Stromal cell of bone marrow (primary cell): ENCODE measurements around the gene PCDH15.

Experiments used
- DNase-seq: peaks from one replicate; pipeline ENCODE4 v3.0.0-alpha.2; 2012; ENCODE audit warnings: low read depth

Gene PCDH15

GRCh38 chr10:53843736-53844362 lies 957.2 kb downstream of the PCDH15 start:
- no peak for DNase-seq

- no peak for DNase-seq
Observed at GRCh38 chr10:53841483-53842145, 959.4 kb downstream of the PCDH15 start.

GRCh38 chr10:53840653-53841052 lies 960.4 kb downstream of the PCDH15 start:
- DNase-seq: no peak

- peak; percentile 3 for DNase-seq
Observed at GRCh38 chr10:53839440-53840039, 961.5 kb downstream of the PCDH15 start.

- no peak for DNase-seq
Observed at GRCh38 chr10:53836638-53837037, 964.4 kb downstream of the PCDH15 start.

- DNase-seq: no peak
Observed at GRCh38 chr10:53833908-53834307, 967.1 kb downstream of the PCDH15 start.

- DNase-seq: no peak
Observed at GRCh38 chr10:53827261-53827660, 973.8 kb downstream of the PCDH15 start.

- no peak for DNase-seq
Observed at GRCh38 chr10:53808677-53809372, 992.2 kb downstream of the PCDH15 start.

GRCh38 chr10:53786236-53786900 lies 1014.7 kb downstream of the PCDH15 start:
- DNase-seq: no peak

GRCh38 chr10:53771701-53772100 lies 1029.3 kb downstream of the PCDH15 start:
- no peak for DNase-seq

GRCh38 chr10:53770903-53771302 lies 1030.1 kb downstream of the PCDH15 start:
- no peak for DNase-seq

GRCh38 chr10:53765311-53765710 lies 1035.7 kb downstream of the PCDH15 start:
- DNase-seq: no peak

- DNase-seq: no peak
Observed at GRCh38 chr10:53754596-53755250, 1046.3 kb downstream of the PCDH15 start.
